ENCODE measurements around the gene RAB12. TPM values are rescaled to one million over a fixed set of nuclear protein-coding genes. Genes with fewer than 3 reads are reported as not detected.
"Not testable (repeated sequence)": the region's sequence is repeated elsewhere in the genome, so short reads cannot be mapped to it uniquely, and the experiment has no call there.

RAB12 gene, protein sequence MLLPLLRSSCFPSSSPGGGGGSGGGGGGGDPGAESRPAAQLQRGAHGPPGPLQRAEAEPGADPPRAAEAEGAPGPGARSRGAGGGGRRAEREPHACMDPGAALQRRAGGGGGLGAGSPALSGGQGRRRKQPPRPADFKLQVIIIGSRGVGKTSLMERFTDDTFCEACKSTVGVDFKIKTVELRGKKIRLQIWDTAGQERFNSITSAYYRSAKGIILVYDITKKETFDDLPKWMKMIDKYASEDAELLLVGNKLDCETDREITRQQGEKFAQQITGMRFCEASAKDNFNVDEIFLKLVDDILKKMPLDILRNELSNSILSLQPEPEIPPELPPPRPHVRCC
- total RNA-seq (81.8 TPM), polyA plus RNA-seq (52.0 TPM)

- H3K4me1 ChIP-seq (ENCODE audit: insufficient read depth), result peaks cover 4% of the 10 kb centered on the region
- H3K4me3 ChIP-seq (ENCODE audit: low read depth, low read length), result peak within 1 kb of the TSS; percentile 100
- no peak within 1 kb of the TSS for H3K27ac ChIP-seq (ENCODE audit: low read depth)
- H3K36me3 ChIP-seq (ENCODE audit: insufficient read depth), result no peaks in the 10 kb centered on the region
- peak; percentile 32 for DNase-seq (ENCODE audit: extremely low spot score)
- 1% methylated on average over 87 of the region's 95 CpGs for WGBS
These were observed at the start of gene RAB12 for GRCh38 chr18:8608795-8609658. TSS of gene RAB12 (plus strand) at chr18:8609437. CDS start at chr18:8609440, 3 bp downstream.

DNA sequence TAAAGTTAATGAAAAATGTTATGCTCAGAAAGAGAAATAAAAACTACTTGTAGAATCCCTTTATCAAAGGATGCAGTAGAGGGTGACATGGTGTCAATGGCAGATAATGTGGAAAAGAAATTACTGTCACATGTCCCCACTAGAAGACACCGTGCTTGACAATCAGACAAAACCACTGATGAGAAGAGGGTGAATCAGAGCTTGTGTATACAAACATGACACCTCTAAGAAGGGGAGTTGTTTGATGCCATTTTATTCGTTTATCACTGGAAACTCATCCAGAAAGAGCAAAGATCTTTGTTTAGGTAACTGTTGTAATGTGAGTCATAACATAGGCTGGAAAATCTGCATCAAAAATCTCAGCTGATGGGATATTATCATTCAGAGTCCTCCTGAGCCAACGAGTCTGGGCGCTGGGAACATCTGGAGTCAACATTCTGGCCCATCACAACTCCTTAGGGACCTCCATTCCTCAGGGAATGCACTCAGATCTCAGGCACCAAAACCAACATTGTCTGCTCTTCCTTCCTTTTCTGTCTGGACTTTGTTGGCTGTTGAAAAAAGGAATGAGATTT lies 49.5 kb upstream of the RAB12 start:
- no peak overlapping the region for H3K4me3 ChIP-seq (ENCODE audit: low read depth, low read length)
- no peak overlapping the region for H3K27ac ChIP-seq (ENCODE audit: low read depth)
- H3K36me3 ChIP-seq (ENCODE audit: insufficient read depth), result no peaks in the 10 kb centered on the region
- WGBS, result 47% methylated on average over 4 of the region's 4 CpGs
- no peaks in the 10 kb centered on the region for H3K4me1 ChIP-seq (ENCODE audit: insufficient read depth)
- DNase-seq (ENCODE audit: extremely low spot score), result no peak

- WGBS, result 73% methylated on average over 8 of the region's 8 CpGs
- no peak overlapping the region for H3K4me3 ChIP-seq (ENCODE audit: low read depth, low read length)
- H3K27ac ChIP-seq (ENCODE audit: low read depth), result no peak overlapping the region
- H3K4me1 ChIP-seq (ENCODE audit: insufficient read depth), result no peaks in the 10 kb centered on the region
- no peaks in the 10 kb centered on the region for H3K36me3 ChIP-seq (ENCODE audit: insufficient read depth)
- no peak for DNase-seq (ENCODE audit: extremely low spot score)
These were observed 47.9 kb upstream of the RAB12 start for GRCh38 chr18:8561123-8561910.

DNA sequence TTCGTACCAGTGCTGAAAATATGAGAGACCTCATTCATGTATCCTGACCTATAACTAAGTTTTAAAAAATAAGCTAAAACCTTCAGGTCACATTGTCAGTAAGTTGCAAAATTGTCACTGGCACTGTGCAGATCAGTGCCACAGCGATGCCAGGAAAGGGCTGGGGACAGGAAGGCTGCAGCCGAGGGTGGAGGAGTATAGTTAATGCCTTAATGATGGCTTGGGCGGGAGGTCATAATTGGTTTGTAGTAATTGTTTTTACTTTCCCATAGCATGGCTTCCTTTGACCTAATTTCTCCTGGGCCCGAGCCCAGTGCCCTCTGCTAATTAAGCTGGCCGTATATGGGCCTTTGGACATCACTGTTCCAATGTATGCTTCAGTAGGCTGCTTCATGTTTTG lies 47.2 kb upstream of the RAB12 start:
- Histone ChIP-seq H3K36me3 (ENCODE audit: insufficient read depth) (no peaks in the 10 kb centered on the region), H3K4me1 (ENCODE audit: insufficient read depth) (no peaks in the 10 kb centered on the region), H3K27ac (ENCODE audit: low read depth) (no peak overlapping the region), H3K4me3 (ENCODE audit: low read depth, low read length) (no peak overlapping the region)
- WGBS, result 86% methylated on average over 6 of the region's 6 CpGs
- DNase-seq (ENCODE audit: extremely low spot score), result no peak

DNA sequence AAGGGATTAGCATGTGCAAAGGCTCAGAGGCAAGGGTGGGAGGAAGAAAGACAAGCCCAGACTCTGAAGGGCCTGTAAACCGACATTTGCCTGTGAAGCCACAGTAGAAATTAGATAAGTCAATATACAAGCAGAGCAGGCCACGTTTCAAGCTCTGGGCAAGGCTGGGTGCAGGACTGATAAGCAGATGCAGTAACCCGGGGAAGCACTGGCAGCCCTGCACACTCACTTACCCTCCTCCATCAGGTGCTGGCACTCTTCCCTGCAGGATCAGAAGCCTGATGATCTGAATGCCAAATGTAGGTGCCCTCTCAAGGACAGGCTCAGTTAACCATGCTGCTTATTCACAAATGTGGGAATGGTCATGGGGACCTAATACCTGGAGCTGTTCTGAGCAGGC lies 46.3 kb upstream of the RAB12 start:
- H3K27ac ChIP-seq (ENCODE audit: low read depth), result no peak overlapping the region
- no peak overlapping the region for H3K4me3 ChIP-seq (ENCODE audit: low read depth, low read length)
- H3K36me3 ChIP-seq (ENCODE audit: insufficient read depth), result no peaks in the 10 kb centered on the region
- H3K4me1 ChIP-seq (ENCODE audit: insufficient read depth), result no peaks in the 10 kb centered on the region
- 50% methylated on average over 3 of the region's 3 CpGs for WGBS
- no peak for DNase-seq (ENCODE audit: extremely low spot score)

GRCh38 chr18:8571399-8571798 lies 37.8 kb upstream of the RAB12 start:
- 66% methylated on average over 5 of the region's 5 CpGs for WGBS

GRCh38 chr18:8573766-8574165 lies 35.5 kb upstream of the RAB12 start:
- 63% methylated on average over 1 of the region's 1 CpG for WGBS
- not testable (repeated sequence) for H3K36me3 ChIP-seq (ENCODE audit: insufficient read depth); DNase-seq (ENCODE audit: extremely low spot score); H3K4me3 ChIP-seq (ENCODE audit: low read depth, low read length); H3K27ac ChIP-seq (ENCODE audit: low read depth); H3K4me1 ChIP-seq (ENCODE audit: insufficient read depth)

More at GRCh38 chr18:8571399-8571798, 37.8 kb upstream of the RAB12 start:
- Histone ChIP-seq H3K4me1 (ENCODE audit: insufficient read depth) (no peaks in the 10 kb centered on the region), H3K4me3 (ENCODE audit: low read depth, low read length) (no peak overlapping the region), H3K27ac (ENCODE audit: low read depth) (no peak overlapping the region), H3K36me3 (ENCODE audit: insufficient read depth) (no peaks in the 10 kb centered on the region)
- no peak for DNase-seq (ENCODE audit: extremely low spot score)

DNA sequence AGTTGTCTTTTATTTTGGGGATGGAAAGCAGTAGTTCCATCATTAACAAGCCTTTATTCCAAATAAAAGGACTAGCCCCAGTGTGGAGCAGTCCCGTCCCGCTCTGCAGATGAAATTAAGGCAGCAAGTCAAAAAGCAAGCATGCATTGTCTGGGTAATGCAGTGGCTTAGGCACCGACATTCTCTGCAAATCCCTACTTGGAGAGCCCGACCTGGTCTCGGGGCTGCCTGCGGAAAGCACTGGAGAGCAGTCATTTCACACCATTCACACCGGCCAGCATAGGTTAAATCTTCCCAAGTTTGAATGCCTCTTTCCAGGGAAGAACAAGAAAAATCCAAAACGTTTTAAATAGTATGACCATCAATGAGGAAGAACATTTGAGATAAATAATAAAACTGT lies 24.4 kb upstream of the RAB12 start:
- H3K36me3 ChIP-seq (ENCODE audit: insufficient read depth), result no peaks in the 10 kb centered on the region
- DNase-seq (ENCODE audit: extremely low spot score), result no peak
- H3K4me1 ChIP-seq (ENCODE audit: insufficient read depth), result no peaks in the 10 kb centered on the region
- H3K4me3 ChIP-seq (ENCODE audit: low read depth, low read length), result no peak overlapping the region
- 22% methylated on average over 8 of the region's 8 CpGs for WGBS
- H3K27ac ChIP-seq (ENCODE audit: low read depth), result no peak overlapping the region

GRCh38 chr18:8586941-8587340 lies 22.3 kb upstream of the RAB12 start:
- H3K4me3 ChIP-seq (ENCODE audit: low read depth, low read length), result no peak overlapping the region
- 71% methylated on average over 4 of the region's 4 CpGs for WGBS
- H3K4me1 ChIP-seq (ENCODE audit: insufficient read depth), result no peaks in the 10 kb centered on the region
- H3K36me3 ChIP-seq (ENCODE audit: insufficient read depth), result no peaks in the 10 kb centered on the region
- no peak for DNase-seq (ENCODE audit: extremely low spot score)
- no peak overlapping the region for H3K27ac ChIP-seq (ENCODE audit: low read depth)

- Histone ChIP-seq H3K4me3 (ENCODE audit: low read depth, low read length) (no peak overlapping the region), H3K4me1 (ENCODE audit: insufficient read depth) (no peaks in the 10 kb centered on the region), H3K36me3 (ENCODE audit: insufficient read depth) (no peaks in the 10 kb centered on the region), H3K27ac (ENCODE audit: low read depth) (no peak overlapping the region)
- 90% methylated on average over 6 of the region's 6 CpGs for WGBS
- DNase-seq (ENCODE audit: extremely low spot score), result no peak
These were observed 13.8 kb upstream of the RAB12 start for GRCh38 chr18:8595445-8595844.

GRCh38 chr18:8601277-8602032 lies 7.8 kb upstream of the RAB12 start:
- no peak for DNase-seq (ENCODE audit: extremely low spot score)
- 76% methylated on average over 6 of the region's 6 CpGs for WGBS
- Histone ChIP-seq H3K27ac (ENCODE audit: low read depth) (no peak overlapping the region), H3K4me3 (ENCODE audit: low read depth, low read length) (no peak overlapping the region), H3K4me1 (ENCODE audit: insufficient read depth) (no peaks in the 10 kb centered on the region), H3K36me3 (ENCODE audit: insufficient read depth) (no peaks in the 10 kb centered on the region)

DNA sequence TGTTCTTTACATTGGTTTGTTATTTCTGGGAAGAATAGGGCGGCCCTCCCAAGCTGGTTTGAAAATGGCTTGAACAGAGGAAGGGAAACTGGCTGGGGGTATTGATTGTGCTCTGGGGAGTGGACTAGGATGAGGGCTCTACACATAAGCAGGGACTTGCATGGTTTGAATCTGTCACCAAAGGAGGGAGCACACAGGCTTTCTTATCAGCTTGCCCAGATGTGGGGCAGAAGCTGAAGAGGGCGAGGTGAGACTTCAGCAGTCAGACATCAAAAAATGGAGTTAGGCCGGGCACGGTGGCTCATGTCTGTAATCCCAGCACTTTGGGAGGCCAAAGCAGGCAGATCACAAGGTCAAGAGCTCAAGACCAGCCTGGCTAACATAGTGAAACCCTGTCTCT lies 7.2 kb upstream of the RAB12 start:
- Histone ChIP-seq H3K27ac (ENCODE audit: low read depth) (no peak overlapping the region), H3K4me3 (ENCODE audit: low read depth, low read length) (no peak overlapping the region), H3K36me3 (ENCODE audit: insufficient read depth) (no peaks in the 10 kb centered on the region), H3K4me1 (ENCODE audit: insufficient read depth) (no peaks in the 10 kb centered on the region)
- no peak for DNase-seq (ENCODE audit: extremely low spot score)
- WGBS, result 84% methylated on average over 4 of the region's 4 CpGs

- WGBS, result 92% methylated on average over 2 of the region's 2 CpGs
- no peaks in the 10 kb centered on the region for H3K36me3 ChIP-seq (ENCODE audit: insufficient read depth)
- no peaks in the 10 kb centered on the region for H3K4me1 ChIP-seq (ENCODE audit: insufficient read depth)
- no peak for DNase-seq (ENCODE audit: extremely low spot score)
- no peak overlapping the region for H3K27ac ChIP-seq (ENCODE audit: low read depth)
- H3K4me3 ChIP-seq (ENCODE audit: low read depth, low read length), result no peak overlapping the region
These were observed 6.7 kb upstream of the RAB12 start for GRCh38 chr18:8602557-8602956.
